Activated CD4-positive, alpha-beta T cell treated with anti-CD3 and anti-CD28 coated beads, Interleukin-2, amount 10 ng/mL, durations not matched to agents 7 days and 5 days (primary cell): Measurements from ENCODE around the gene FBXO4. TPM values are rescaled to one million over a fixed set of nuclear protein-coding genes. Genes with fewer than 3 reads are reported as not detected.

ENCODE experiments used
- total RNA-seq, 2 experiments: library from RNA; stranded (reverse); gene quantifications; one replicate each; pipeline ENCODE4 v1.2.3, GENCODE V29; 2021

Gene FBXO4
- total RNA-seq, 2 experiments from 2014 or later = 13.9 to 14.8 TPM

Other genes starting within 250 kb of the FBXO4 start
- gene OXCT1, start 54.9 kb upstream of the FBXO4 start, total RNA-seq = 10 to 100 TPM; 58.7 to 59.9 TPM
- gene RIMOC1, start 20.9 kb upstream of the FBXO4 start, total RNA-seq = 10 to 100 TPM; 24.3 to 25.3 TPM